Keratinocyte (primary cell): Measurements from ENCODE around the gene ARL4D. TPM values are rescaled to one million over a fixed set of nuclear protein-coding genes. Genes with fewer than 3 reads are reported as not detected.

Source experiments
- DNase-seq: peaks from one replicate; pipeline ENCODE4 v3.0.0-alpha.2; 2011; ENCODE audit warnings: low read depth, missing footprints, low spot score
- FAIRE-seq: peaks from 2 replicates; lab custom pipeline; 2011; peaks lifted over from hg19 to GRCh38; lab: Jason Lieb, UNC
- H2AFZ ChIP-seq: 2 replicates; pipeline ENCODE4 v1.6.0; 2012; ENCODE audit warnings: low read length, control low read depth, inconsistent platforms; ENCODE audit not compliant: control insufficient read depth
- H3K27ac ChIP-seq: 2 replicates; pipeline ENCODE4 v1.5.1; 2011; ENCODE audit warnings: low read length; ENCODE audit not compliant: control insufficient read depth, insufficient read depth
- H3K27me3 ChIP-seq: 3 replicates; pipeline ENCODE4 v1.6.0; 2011; ENCODE audit warnings: low read length; ENCODE audit not compliant: control insufficient read depth, insufficient read depth; ENCODE audit errors: extremely low read depth
- H3K36me3 ChIP-seq, 2 experiments: 2 replicates in 1 of 2; 3 replicates in 1 of 2; pipeline ENCODE4 v1.5.1; 2011; ENCODE audit warnings: low read length in 2 of 2, mild to moderate bottlenecking in 1 of 2; ENCODE audit not compliant: control insufficient read depth in 2 of 2, insufficient read depth in 2 of 2; ENCODE audit errors: extremely low read depth in 1 of 2
- H3K4me1 ChIP-seq: 3 replicates; pipeline ENCODE4 v1.5.1; 2011; ENCODE audit warnings: low read length; ENCODE audit not compliant: control insufficient read depth, insufficient read depth; ENCODE audit errors: extremely low read depth
- H3K4me2 ChIP-seq: 3 replicates; pipeline ENCODE4 v1.6.0; 2011; ENCODE audit warnings: low read depth, low read length; ENCODE audit not compliant: control insufficient read depth, insufficient read depth; ENCODE audit errors: extremely low read depth
- H3K4me3 ChIP-seq, 3 experiments: fragments of 200-600 bp in 1 of 3; sonication (generic) in 1 of 3; 2 replicates in 2 of 3; 3 replicates in 1 of 3; pipeline ENCODE4 v1.5.1; 2011 to 2016; ENCODE audit warnings: low read length in 3 of 3, mild to moderate bottlenecking in 3 of 3, control low read depth in 2 of 3, inconsistent platforms in 1 of 3, low read depth in 1 of 3, mixed read lengths in 1 of 3, mixed run types in 1 of 3, moderate library complexity in 1 of 3; ENCODE audit not compliant: control insufficient read depth in 2 of 3, insufficient read depth in 2 of 3; ENCODE audit errors: extremely low read depth in 1 of 3
- H3K79me2 ChIP-seq: 2 replicates; pipeline ENCODE4 v1.6.0; 2012; ENCODE audit warnings: low read length; ENCODE audit not compliant: control insufficient read depth, insufficient read depth
- H3K9ac ChIP-seq: 3 replicates; pipeline ENCODE4 v1.6.0; 2011; ENCODE audit warnings: low read length; ENCODE audit not compliant: control insufficient read depth, insufficient read depth; ENCODE audit errors: extremely low read depth
- H3K9me1 ChIP-seq: 3 replicates; pipeline ENCODE4 v1.6.0; 2011; ENCODE audit warnings: low read length; ENCODE audit not compliant: control insufficient read depth, insufficient read depth; ENCODE audit errors: extremely low read depth
- H3K9me3 ChIP-seq: 2 replicates; pipeline ENCODE4 v1.5.1; 2012; ENCODE audit warnings: low read depth, low read length; ENCODE audit not compliant: control insufficient read depth
- H4K20me1 ChIP-seq: 3 replicates; pipeline ENCODE4 v1.6.0; 2011; ENCODE audit warnings: low read length; ENCODE audit not compliant: control insufficient read depth, insufficient read depth; ENCODE audit errors: extremely low read depth
- CTCF ChIP-seq, 3 experiments: IDR thresholded peaks in 1 of 3; conservative IDR thresholded peaks in 1 of 3; optimal IDR thresholded peaks in 1 of 3; 2 replicates in 2 of 3; 3 replicates in 1 of 3; pipeline versions ENCODE3 to v1.5.1; 2011; ENCODE audit warnings: low read length in 3 of 3, mild to moderate bottlenecking in 3 of 3, moderate library complexity in 2 of 3, control low read depth in 1 of 3, inconsistent platforms in 1 of 3; ENCODE audit not compliant: insufficient read depth in 2 of 3; ENCODE audit errors: extremely low read depth in 1 of 3
- EZH2 ChIP-seq: IDR thresholded peaks from one replicate; pipeline ENCODE4 v1.6.1; 2012; ENCODE audit warnings: inconsistent platforms, mild to moderate bottlenecking, low read length, moderate library complexity
- dilution Hi-C: fragments of 300-500 bp; cut with MboI; formaldehyde crosslinking; loops from one replicate; pipeline ENCODE4 v1.7.0; 2020; ENCODE audit warnings: low sequenced_read_pairs; ENCODE audit not compliant: extremely low pct_ligation_motif_present
- polyA plus RNA-seq, 5 experiments: library from polyadenylated mRNA; depleted of rRNA in 3 of 5; stranded (reverse) in 3 of 5; stranded (forward) in 1 of 5; unstranded in 1 of 5; fragments of >200 nt; gene quantifications; 1 replicate in 1 of 5; 2 replicates in 3 of 5; 3 replicates in 1 of 5; pipeline versions ENCODE4 v1.2.1 to v1.2.3, GENCODE V29; 2011 to 2012; ENCODE audit warnings: missing spikeins in 2 of 5, low read depth in 1 of 5, low replicate concordance in 1 of 5

The ARL4D gene
- polyA plus RNA-seq, 1 donor (not counting 4 experiments of a cell fraction or from before 2014, with no cell fraction given) = 36.5 TPM

- Histone ChIP-seq H3K27ac (no peak overlapping the region), H3K4me1 (peaks cover 11% of the 10 kb centered on the region)
- dilution Hi-C loops = no loop called here
These were observed 14.8 kb upstream of the ARL4D start for GRCh38 chr17:43383826-43384475.

DNA sequence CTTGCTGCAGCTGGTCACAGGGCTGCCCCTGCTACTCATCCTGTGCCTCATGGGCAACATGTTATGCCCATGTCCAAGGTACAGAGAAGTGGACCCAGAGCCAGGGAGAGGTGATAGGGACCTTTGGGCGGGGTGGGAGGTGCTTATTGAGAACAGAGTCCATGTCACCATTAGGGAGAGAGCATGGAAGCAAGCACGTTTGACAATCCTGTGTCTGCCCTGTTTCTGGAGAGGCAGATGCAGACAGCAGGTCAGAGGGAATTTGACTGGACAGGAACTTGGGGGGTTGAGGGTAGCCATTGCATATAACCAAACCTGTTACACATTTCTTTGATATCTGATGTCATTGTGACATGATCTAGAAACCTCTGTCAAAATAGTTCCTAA, 14.3 kb upstream of the ARL4D start:
- TF ChIP-seq CTCF (optimal IDR thresholded peaks at IDR 0.05 in 1 of 3, IDR thresholded peaks at IDR 0.05 in 1 of 3, conservative IDR thresholded peaks at IDR 0.05 in 1 of 3; ENCODE audit: extremely low read depth in 1 of 3, insufficient read depth in 2 of 3, low read length in 3 of 3) = no peak
- no peak for TF ChIP-seq EZH2
- no peaks in the 10 kb centered on the region for H3K36me3 ChIP-seq
- DNase-seq = no peak
- no peak overlapping the region for H3K27ac ChIP-seq
- H3K4me3 ChIP-seq = no peak overlapping the region
- no peaks in the 10 kb centered on the region for H3K9me1 ChIP-seq
- no peaks in the 10 kb centered on the region for H3K79me2 ChIP-seq
- no peaks in the 10 kb centered on the region for H4K20me1 ChIP-seq
- H3K4me1 ChIP-seq = peaks cover 11% of the 10 kb centered on the region
- dilution Hi-C loops = no loop called here
- H2AFZ ChIP-seq = no peak overlapping the region
- H3K27me3 ChIP-seq = no peaks in the 10 kb centered on the region
- FAIRE-seq = no peak
- no peak overlapping the region for H3K9ac ChIP-seq
- no peak overlapping the region for H3K4me2 ChIP-seq
- peaks cover 8% of the 10 kb centered on the region for H3K9me3 ChIP-seq

More at GRCh38 chr17:43383826-43384475, 14.8 kb upstream of the ARL4D start:
- H3K9me1 ChIP-seq = no peaks in the 10 kb centered on the region
- no peak overlapping the region for H3K4me2 ChIP-seq
- H3K36me3 ChIP-seq = no peaks in the 10 kb centered on the region
- H2AFZ ChIP-seq = no peak overlapping the region
- DNase-seq = no peak
- FAIRE-seq = no peak
- no peak overlapping the region for H3K9ac ChIP-seq
- TF ChIP-seq EZH2 (no peak), CTCF (optimal IDR thresholded peaks at IDR 0.05 in 1 of 3, IDR thresholded peaks at IDR 0.05 in 1 of 3, conservative IDR thresholded peaks at IDR 0.05 in 1 of 3; ENCODE audit: extremely low read depth in 1 of 3, insufficient read depth in 2 of 3, low read length in 3 of 3) (no peak)
- H3K79me2 ChIP-seq = no peaks in the 10 kb centered on the region
- no peak overlapping the region for H3K4me3 ChIP-seq
- no peaks in the 10 kb centered on the region for H4K20me1 ChIP-seq
- no peaks in the 10 kb centered on the region for H3K27me3 ChIP-seq
- H3K9me3 ChIP-seq = peaks cover 8% of the 10 kb centered on the region
